NT2/D1 (cell line): ENCODE data around the gene BTG4.

Source experiments
- YY1 ChIP-seq: IDR thresholded peaks from 2 replicates; pipeline ENCODE4 v1.6.1; 2011; ENCODE audit not compliant: insufficient read length, insufficient read depth
- ZNF274 ChIP-seq: IDR thresholded peaks from 2 replicates; pipeline ENCODE4 v1.6.1; 2011; ENCODE audit warnings: mild to moderate bottlenecking, low read depth, low read length

DNA sequence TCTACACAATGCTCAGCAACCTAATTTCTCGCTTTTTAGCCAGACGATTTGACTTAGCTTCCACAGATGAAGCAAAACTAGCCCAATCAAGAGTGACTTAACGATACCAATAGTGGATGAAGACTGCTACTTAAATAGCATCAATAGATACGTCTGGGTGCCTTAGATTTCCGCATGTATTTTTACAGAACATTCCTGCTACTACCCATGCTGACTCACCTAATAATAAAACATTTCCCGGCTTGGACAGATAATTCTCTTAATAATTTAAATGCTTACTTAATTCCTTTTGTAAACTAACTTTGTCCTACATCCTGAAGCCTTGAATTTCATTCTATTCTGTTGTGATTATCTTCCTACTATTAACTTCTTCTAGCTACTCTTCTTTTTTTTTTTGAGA is 23.1 kb upstream of the BTG4 start:
- TF ChIP-seq ZNF274, result no peak
- TF ChIP-seq YY1, result no peak
